Tibial nerve (tissue), 3 donors: Measurements from ENCODE around the gene ELF3.

Source experiments
- POLR2A ChIP-seq, 2 donors: fragments of 450-650 bp; IDR thresholded peaks; one replicate each; pipeline ENCODE4 v1.6.1; 2017; ENCODE audit warnings: antibody characterized with exemption in 2 of 2, mild to moderate bottlenecking in 2 of 2, moderate library complexity in 2 of 2
- TF ChIP-seq, protein P1 (sequence below), 5 experiments: fragments of 200-600 bp in 3 of 5; fragments of 450-650 bp in 2 of 5; sonication (generic) in 3 of 5; IDR thresholded peaks; one replicate each; pipeline ENCODE4 v1.5.1; 2016 to 2019; ENCODE audit warnings: antibody characterized with exemption in 5 of 5, mild to moderate bottlenecking in 3 of 5, moderate library complexity in 2 of 5

DNA sequence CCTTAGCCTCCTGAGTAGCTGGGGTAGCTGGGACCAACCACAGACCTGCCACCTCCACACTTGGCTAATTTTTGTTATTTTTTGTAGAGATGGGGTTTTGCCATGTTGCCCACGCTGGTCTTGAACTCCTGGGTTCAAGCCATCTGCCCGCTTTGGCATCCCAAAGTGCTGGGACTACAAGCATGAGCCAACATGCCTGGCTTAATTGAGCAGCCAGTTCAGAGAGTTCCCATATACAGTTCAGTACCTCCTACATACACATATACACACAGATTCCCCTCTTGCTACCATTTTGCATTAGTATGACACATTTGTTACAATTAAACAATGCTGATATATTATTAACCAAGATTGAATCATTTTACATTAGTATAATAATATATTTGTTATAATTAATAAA is 25.0 kb upstream of the ELF3 start:
- TF ChIP-seq, protein P1, sequence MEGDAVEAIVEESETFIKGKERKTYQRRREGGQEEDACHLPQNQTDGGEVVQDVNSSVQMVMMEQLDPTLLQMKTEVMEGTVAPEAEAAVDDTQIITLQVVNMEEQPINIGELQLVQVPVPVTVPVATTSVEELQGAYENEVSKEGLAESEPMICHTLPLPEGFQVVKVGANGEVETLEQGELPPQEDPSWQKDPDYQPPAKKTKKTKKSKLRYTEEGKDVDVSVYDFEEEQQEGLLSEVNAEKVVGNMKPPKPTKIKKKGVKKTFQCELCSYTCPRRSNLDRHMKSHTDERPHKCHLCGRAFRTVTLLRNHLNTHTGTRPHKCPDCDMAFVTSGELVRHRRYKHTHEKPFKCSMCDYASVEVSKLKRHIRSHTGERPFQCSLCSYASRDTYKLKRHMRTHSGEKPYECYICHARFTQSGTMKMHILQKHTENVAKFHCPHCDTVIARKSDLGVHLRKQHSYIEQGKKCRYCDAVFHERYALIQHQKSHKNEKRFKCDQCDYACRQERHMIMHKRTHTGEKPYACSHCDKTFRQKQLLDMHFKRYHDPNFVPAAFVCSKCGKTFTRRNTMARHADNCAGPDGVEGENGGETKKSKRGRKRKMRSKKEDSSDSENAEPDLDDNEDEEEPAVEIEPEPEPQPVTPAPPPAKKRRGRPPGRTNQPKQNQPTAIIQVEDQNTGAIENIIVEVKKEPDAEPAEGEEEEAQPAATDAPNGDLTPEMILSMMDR (IDR thresholded peaks at IDR 0.05), result no peak
- no peak for TF ChIP-seq POLR2A (IDR thresholded peaks at IDR 0.05)
